Upper lobe of left lung (tissue), 4 donors: ENCODE measurements around the gene CYP46A1.

Experiments
- EP300 ChIP-seq, 4 donors: sonication (generic); formaldehyde crosslinking; IDR thresholded peaks; one replicate each; pipeline ENCODE4 v1.5.1; 2017; ENCODE audit warnings: antibody characterized with exemption in 4 of 4, control low read depth in 2 of 4
- POLR2A ChIP-seq, 4 donors: fragments of 450-650 bp; IDR thresholded peaks; one replicate each; pipeline ENCODE4 v1.5.1; 2016 to 2017; ENCODE audit warnings: antibody characterized with exemption in 4 of 4, mild to moderate bottlenecking in 2 of 4

DNA sequence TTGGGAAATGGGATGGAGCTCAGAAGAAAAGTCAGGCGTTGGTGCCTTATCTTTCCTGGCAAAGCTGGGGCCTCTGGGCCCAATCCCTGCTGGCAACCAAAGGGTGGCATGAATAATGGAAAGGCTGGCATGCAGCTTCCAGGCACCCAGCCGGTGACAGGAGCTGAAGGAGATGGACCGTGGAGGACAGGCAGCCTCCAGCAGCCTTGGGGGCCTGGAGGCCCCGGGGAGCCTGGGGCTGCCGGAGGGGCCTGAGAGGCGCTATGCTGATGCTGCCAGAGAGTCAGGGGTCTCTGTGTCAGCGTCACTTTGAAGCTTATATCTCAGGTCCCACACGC, 70.9 kb downstream of the CYP46A1 start:
- TF ChIP-seq EP300 (IDR thresholded peaks at IDR 0.05) (no peak), POLR2A (IDR thresholded peaks at IDR 0.05) (no peak)
